GM18909 (cell line): ENCODE results near the gene GLOD4.
"Not testable (repeated sequence)": the region's sequence is repeated elsewhere in the genome, so short reads cannot be mapped to it uniquely, and the experiment has no call there.

ENCODE experiments used
- ATAC-seq: cut with Tn5 transposase; IDR thresholded peaks from one replicate; pipeline ENCODE4 v1.9.1; 2021; ENCODE audit warnings: mild to moderate bottlenecking; ENCODE audit not compliant: unreplicated experiment, poor library complexity

Gene GLOD4

GRCh38 chr17:802901-803881, 21.1 kb upstream of the GLOD4 start:
- no peak for ATAC-seq

- no peak for ATAC-seq
Measured at GRCh38 chr17:802481-802880, 20.4 kb upstream of the GLOD4 start.

- no peak for ATAC-seq
Measured at GRCh38 chr17:801660-802059, 19.6 kb upstream of the GLOD4 start.

GRCh38 chr17:800446-801242, 18.6 kb upstream of the GLOD4 start:
- ATAC-seq: no peak

- ATAC-seq: no peak
Measured at GRCh38 chr17:799261-799660, 17.2 kb upstream of the GLOD4 start.

GRCh38 chr17:798246-798645, 16.2 kb upstream of the GLOD4 start:
- no peak for ATAC-seq

- no peak for ATAC-seq
Measured at GRCh38 chr17:797236-797840, 15.3 kb upstream of the GLOD4 start.

GRCh38 chr17:796609-797008, 14.5 kb upstream of the GLOD4 start:
- no peak for ATAC-seq

GRCh38 chr17:795721-796120, 13.6 kb upstream of the GLOD4 start:
- no peak for ATAC-seq

GRCh38 chr17:795276-795675, 13.2 kb upstream of the GLOD4 start:
- no peak for ATAC-seq

- ATAC-seq: no peak
Measured at GRCh38 chr17:794876-795275, 12.8 kb upstream of the GLOD4 start.

GRCh38 chr17:792277-792676, 10.2 kb upstream of the GLOD4 start:
- no peak for ATAC-seq

- ATAC-seq: no peak
Measured at GRCh38 chr17:791829-792228, 9.7 kb upstream of the GLOD4 start.

GRCh38 chr17:790874-791247, 8.8 kb upstream of the GLOD4 start:
- not testable (repeated sequence) for ATAC-seq

- not testable (repeated sequence) for ATAC-seq
Measured at GRCh38 chr17:789931-790873, 8.1 kb upstream of the GLOD4 start.

- no peak for ATAC-seq
Measured at GRCh38 chr17:789160-789840, 7.2 kb upstream of the GLOD4 start.

GRCh38 chr17:788551-788950, 6.5 kb upstream of the GLOD4 start:
- no peak for ATAC-seq

GRCh38 chr17:787641-788221, 5.7 kb upstream of the GLOD4 start:
- ATAC-seq: no peak

- ATAC-seq: not testable (repeated sequence)
Measured at GRCh38 chr17:785901-786300, 3.8 kb upstream of the GLOD4 start.
